CD14-positive monocyte (primary cell): Measurements from ENCODE around the gene KCTD16. TPM values are rescaled to one million over a fixed set of nuclear protein-coding genes. Genes with fewer than 3 reads are reported as not detected.

ENCODE experiments used
- DNase-seq, 3 donors: peaks; one replicate each; pipeline ENCODE4 v3.0.0-alpha.2; 2011 to 2022
- H2AFZ ChIP-seq: 2 replicates; pipeline ENCODE4 v1.6.0; 2012; ENCODE audit warnings: mild to moderate bottlenecking, low read depth, low read length, inconsistent platforms; ENCODE audit not compliant: insufficient read depth, poor library complexity, severe bottlenecking
- H3K27ac ChIP-seq, 2 donors: 1 replicate in 1 of 2; 2 replicates in 1 of 2; pipeline ENCODE4 v1.5.1; 2012 to 2013; ENCODE audit warnings: low read length in 2 of 2, control low read depth in 1 of 2, inconsistent platforms in 1 of 2, low read depth in 1 of 2, mild to moderate bottlenecking in 1 of 2
- H3K27me3 ChIP-seq, 2 donors: one replicate each; pipeline versions ENCODE4 v1.6.0 to v1.6.1; 2011 to 2013; ENCODE audit warnings: low read length in 2 of 2; ENCODE audit not compliant: control insufficient read depth in 2 of 2, insufficient read depth in 2 of 2
- H3K36me3 ChIP-seq, 2 donors: replicated peaks in 1 of 2; 1 replicate in 1 of 2; 2 replicates in 1 of 2; pipeline versions ENCODE4 v1.5.1 to v1.6.1; 2012 to 2013; ENCODE audit warnings: low read length in 2 of 2, control low read depth in 1 of 2, inconsistent platforms in 1 of 2, mild to moderate bottlenecking in 1 of 2; ENCODE audit not compliant: insufficient read depth in 2 of 2, control insufficient read depth in 1 of 2
- H3K4me1 ChIP-seq, 2 donors: 1 replicate in 1 of 2; 2 replicates in 1 of 2; pipeline versions ENCODE4 v1.5.1 to v1.6.1; 2012 to 2013; ENCODE audit warnings: low read length in 2 of 2, control low read depth in 1 of 2, inconsistent platforms in 1 of 2, mild to moderate bottlenecking in 1 of 2, moderate library complexity in 1 of 2; ENCODE audit not compliant: insufficient read depth in 2 of 2, control insufficient read depth in 1 of 2
- H3K4me2 ChIP-seq: replicated peaks from 2 replicates; pipeline ENCODE3; 2012; ENCODE audit warnings: low read length, moderate library complexity, mild to moderate bottlenecking; ENCODE audit not compliant: poor library complexity, severe bottlenecking; ENCODE audit errors: extremely low read depth
- H3K4me3 ChIP-seq, 3 experiments: fragments of 200-600 bp in 1 of 3; sonication (generic) in 1 of 3; replicated peaks in 1 of 3; 1 replicate in 2 of 3; 2 replicates in 1 of 3; pipeline ENCODE4 v1.5.1; 2011 to 2013; ENCODE audit warnings: low read length in 3 of 3, mild to moderate bottlenecking in 3 of 3, control low read depth in 2 of 3, low read depth in 2 of 3, inconsistent platforms in 1 of 3, moderate library complexity in 1 of 3
- H3K79me2 ChIP-seq: 2 replicates; pipeline ENCODE4 v1.6.0; 2012; ENCODE audit warnings: mild to moderate bottlenecking, control low read depth, inconsistent platforms, low read length, moderate library complexity; ENCODE audit not compliant: insufficient read depth
- H3K9ac ChIP-seq: 2 replicates; pipeline ENCODE4 v1.6.0; 2017; ENCODE audit warnings: low read length, mild to moderate bottlenecking; ENCODE audit not compliant: insufficient read depth, poor library complexity, severe bottlenecking
- H3K9me3 ChIP-seq, 2 donors: replicated peaks in 1 of 2; 1 replicate in 1 of 2; 2 replicates in 1 of 2; pipeline versions ENCODE4 v1.5.1 to v1.6.1; 2012 to 2013; ENCODE audit warnings: low read length in 2 of 2, control low read depth in 1 of 2; ENCODE audit not compliant: control insufficient read depth in 1 of 2, insufficient read depth in 1 of 2
- H4K20me1 ChIP-seq: 2 replicates; pipeline ENCODE4 v1.6.0; 2012; ENCODE audit warnings: mild to moderate bottlenecking, low read length, control low read depth, moderate library complexity; ENCODE audit not compliant: insufficient read depth
- H3K27ac Mint-ChIP-seq, 7 donors: one replicate each; pipeline ENCODE4 v1.8.0; 2020; ENCODE audit warnings: mild to moderate bottlenecking in 7 of 7, mixed read lengths in 7 of 7, moderate library complexity in 6 of 7, inconsistent platforms in 2 of 7
- H3K27me3 Mint-ChIP-seq, 3 donors: one replicate each; pipeline ENCODE4 v1.8.0; 2021 to 2022; ENCODE audit warnings: low read depth in 3 of 3, mild to moderate bottlenecking in 3 of 3, mixed read lengths in 3 of 3, moderate library complexity in 3 of 3, inconsistent platforms in 1 of 3
- H3K36me3 Mint-ChIP-seq, 2 donors: one replicate each; pipeline ENCODE4 v1.8.0; 2020; ENCODE audit warnings: mixed read lengths in 2 of 2, inconsistent platforms in 1 of 2, mild to moderate bottlenecking in 1 of 2
- H3K4me1 Mint-ChIP-seq: one replicate; pipeline ENCODE4 v1.8.0; 2020; ENCODE audit warnings: mild to moderate bottlenecking, mixed read lengths
- H3K4me3 Mint-ChIP-seq, 2 donors: one replicate each; pipeline ENCODE4 v1.8.0; 2020; ENCODE audit warnings: mild to moderate bottlenecking in 2 of 2, mixed read lengths in 2 of 2, moderate library complexity in 1 of 2
- H3K9me3 Mint-ChIP-seq, 7 donors: one replicate each; pipeline ENCODE4 v1.8.0; 2020 to 2022; ENCODE audit warnings: mixed read lengths in 7 of 7, mild to moderate bottlenecking in 6 of 7, moderate library complexity in 6 of 7, inconsistent platforms in 2 of 7
- CTCF ChIP-seq: fragments of 200-600 bp; IDR thresholded peaks from one replicate; pipeline ENCODE4 v1.8.0; 2022; ENCODE audit warnings: antibody characterized with exemption, mild to moderate bottlenecking
- WGBS: methylation state at CpG from one replicate; pipeline ENCODE4 v1.1.5; 2013; ENCODE audit warnings: missing lambda C conversion rate; ENCODE audit not compliant: insufficient coverage; 5-methylcytosine and 5-hydroxymethylcytosine counted together
- intact Hi-C, 2 donors: fragments of 100-400 bp; cut with micrococcal nuclease; formaldehyde crosslinking; loops; one replicate each; pipeline versions ENCODE4 v1.15.0 to v1.15.1; 2023
- polyA plus RNA-seq, 3 donors: library from polyadenylated mRNA; depleted of rRNA in 1 of 3; unstranded in 2 of 3; stranded (reverse) in 1 of 3; fragments of 300-500 nt in 2 of 3; fragments of >200 nt in 1 of 3; fragmentation: Illumina TruSeq in 2 of 3; gene quantifications; 1 replicate in 2 of 3; 2 replicates in 1 of 3; pipeline ENCODE4 v1.2.3, GENCODE V29; 2012 to 2021

Gene KCTD16
- polyA plus RNA-seq, 3 donors: not detected

- no peak for TF ChIP-seq CTCF
- Histone ChIP-seq H3K79me2 (no peaks in the 10 kb centered on the region), H3K36me3 (no peaks in the 10 kb centered on the region), H3K9me3 (no peaks in the 10 kb centered on the region), H3K27ac (no peak overlapping the region), H3K27me3 (no peaks in the 10 kb centered on the region), H3K4me1 (no peaks in the 10 kb centered on the region), H3K4me2 (no peak overlapping the region), H4K20me1 (no peaks in the 10 kb centered on the region), H2AFZ (no peak overlapping the region), H3K9ac (no peak overlapping the region), H3K4me3 (no peak overlapping the region)
- intact Hi-C loops: no loop called here
- Mint-ChIP-seq H3K4me3 (no peak overlapping the region), H3K9me3 (peaks cover 0 to 9% (median 0%) of the 10 kb centered on the region in 7 donors), H3K27ac (no peak overlapping the region), H3K36me3 (no peaks in the 10 kb centered on the region), H3K27me3 (peaks cover 0 to 3% (median 0%) of the 10 kb centered on the region in 3 donors), H3K4me1 (no peaks in the 10 kb centered on the region)
- DNase-seq: no peak
- WGBS: no CpG with 5 or more reads among the region's 1 CpG
Measured at GRCh38 chr5:144281784-144282183, 111.1 kb downstream of the KCTD16 start.

GRCh38 chr5:144284036-144284435 lies 113.4 kb downstream of the KCTD16 start:
- intact Hi-C loops: no loop called here
- no peak overlapping the region for H3K4me3 Mint-ChIP-seq
- no peaks in the 10 kb centered on the region for H3K4me1 ChIP-seq
- no peak overlapping the region for H3K4me3 ChIP-seq
- H3K9ac ChIP-seq: no peak overlapping the region
- H3K36me3 Mint-ChIP-seq: no peaks in the 10 kb centered on the region
- DNase-seq: no peak
- H3K27me3 ChIP-seq: no peaks in the 10 kb centered on the region
- no peak overlapping the region for H2AFZ ChIP-seq
- H3K4me1 Mint-ChIP-seq: no peaks in the 10 kb centered on the region
- no peaks in the 10 kb centered on the region for H3K79me2 ChIP-seq
- H3K27me3 Mint-ChIP-seq: peaks cover 0 to 3% (median 0%) of the 10 kb centered on the region in 3 donors
- H4K20me1 ChIP-seq: no peaks in the 10 kb centered on the region
- H3K36me3 ChIP-seq: no peaks in the 10 kb centered on the region
- H3K9me3 ChIP-seq: no peaks in the 10 kb centered on the region
- no peak for TF ChIP-seq CTCF
- H3K9me3 Mint-ChIP-seq: peaks cover 0 to 13% (median 0%) of the 10 kb centered on the region in 7 donors
- no peak overlapping the region for H3K27ac ChIP-seq
- no peak overlapping the region for H3K27ac Mint-ChIP-seq
- H3K4me2 ChIP-seq: no peak overlapping the region
- WGBS: no CpG with 5 or more reads among the region's 2 CpGs
